NCI-H2196 (cell line): Measurements from ENCODE around the gene SUPT3H.
"Not testable (repeated sequence)": the region's sequence is repeated elsewhere in the genome, so short reads cannot be mapped to it uniquely, and the experiment has no call there.

ENCODE experiments used
- DNase-seq: peaks from one replicate; lab custom pipeline; 2025; ENCODE audit not compliant: unreplicated experiment; lab: John Stamatoyannopoulos, UW

SUPT3H gene

DNA sequence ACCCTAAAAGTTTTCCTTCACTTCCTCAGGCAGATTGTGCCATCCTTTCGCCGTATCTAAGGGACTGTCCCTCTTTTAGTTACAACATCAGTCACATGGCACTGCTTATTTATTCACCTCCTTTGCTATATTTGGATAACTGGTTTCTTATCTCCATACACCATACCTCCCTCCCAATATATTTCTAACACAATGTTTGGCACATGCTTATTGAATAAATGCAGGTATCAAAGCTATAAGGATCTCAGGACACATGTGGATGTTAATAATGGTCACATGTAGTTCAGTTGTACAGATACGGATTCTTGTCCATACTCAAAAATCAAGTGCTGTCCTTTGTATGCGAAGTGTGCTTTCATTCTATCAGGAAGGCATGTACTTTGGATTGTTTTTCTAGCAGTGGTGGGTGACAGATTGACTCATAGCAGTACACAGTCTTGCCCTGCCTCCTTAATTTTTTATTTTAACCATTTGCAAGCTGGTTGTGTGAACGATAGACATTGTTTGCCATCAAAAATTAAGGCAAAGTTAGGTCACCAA lies 456.7 kb downstream of the SUPT3H start:
- DNase-seq: no peak

DNA sequence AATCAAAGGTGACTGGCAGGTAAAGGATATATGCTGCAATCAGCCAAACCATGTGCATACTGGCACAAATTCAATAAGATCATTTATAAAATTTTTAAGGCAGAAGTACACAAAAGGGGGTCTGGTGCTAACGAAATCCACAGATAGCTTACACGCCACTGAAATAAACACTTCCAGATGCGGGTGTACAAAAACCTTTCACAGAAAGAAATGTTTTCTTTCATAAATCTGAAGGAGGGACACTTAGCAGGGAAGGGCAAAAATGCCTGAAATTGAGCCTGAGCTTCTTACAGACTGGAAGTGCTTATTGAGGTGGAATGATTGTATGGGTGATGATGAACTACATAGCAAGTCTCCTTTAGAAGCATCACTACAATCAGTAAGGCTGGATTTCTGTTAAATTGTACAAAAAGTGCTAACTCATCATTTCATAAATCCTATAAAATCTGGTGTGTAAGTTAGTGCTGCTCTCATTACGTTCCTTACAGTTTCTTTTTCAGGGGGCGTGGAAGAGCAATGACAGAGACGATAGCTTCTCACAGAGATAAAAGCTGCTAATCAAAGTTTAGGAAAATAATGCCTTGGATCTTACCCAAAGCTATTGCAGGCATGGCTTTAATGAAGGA lies 458.9 kb downstream of the SUPT3H start:
- no peak for DNase-seq

DNA sequence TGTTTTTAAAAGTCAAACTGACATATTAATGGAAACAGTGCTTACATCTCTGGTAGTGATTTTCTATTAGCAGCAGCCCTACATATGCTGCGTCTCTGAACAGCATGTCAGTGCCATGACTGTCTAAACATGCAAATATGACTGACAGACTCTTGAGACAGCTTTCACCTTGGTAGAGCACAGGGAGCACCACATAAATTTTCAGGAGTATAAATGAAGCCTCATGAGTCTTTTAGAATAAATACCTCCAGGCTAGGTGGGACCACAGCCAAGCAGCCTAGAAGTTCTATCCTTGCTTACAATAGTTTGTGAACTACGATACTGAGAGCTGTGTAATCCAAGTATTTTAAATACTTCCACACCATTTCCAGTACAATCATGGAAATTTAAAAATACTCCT lies 460.3 kb downstream of the SUPT3H start:
- no peak for DNase-seq

DNA sequence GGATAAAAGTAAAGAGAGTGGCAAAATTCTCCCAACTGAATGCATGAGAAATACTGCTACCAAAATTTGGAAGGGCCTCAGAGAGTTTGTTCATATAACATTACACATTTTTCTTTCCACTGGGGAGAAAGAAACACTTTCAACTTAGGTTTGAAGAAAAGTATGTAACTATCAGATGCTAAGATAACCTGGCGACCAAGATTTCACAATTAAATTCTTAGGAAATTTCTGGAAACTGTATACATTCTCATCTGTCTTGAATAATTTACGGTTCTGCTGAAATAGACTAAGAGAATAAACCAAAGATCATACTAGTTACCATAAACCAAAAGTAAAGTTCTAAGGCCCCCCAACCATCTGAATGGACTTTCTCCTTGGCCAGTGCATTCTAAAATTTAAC lies 462.6 kb downstream of the SUPT3H start:
- no peak for DNase-seq

DNA sequence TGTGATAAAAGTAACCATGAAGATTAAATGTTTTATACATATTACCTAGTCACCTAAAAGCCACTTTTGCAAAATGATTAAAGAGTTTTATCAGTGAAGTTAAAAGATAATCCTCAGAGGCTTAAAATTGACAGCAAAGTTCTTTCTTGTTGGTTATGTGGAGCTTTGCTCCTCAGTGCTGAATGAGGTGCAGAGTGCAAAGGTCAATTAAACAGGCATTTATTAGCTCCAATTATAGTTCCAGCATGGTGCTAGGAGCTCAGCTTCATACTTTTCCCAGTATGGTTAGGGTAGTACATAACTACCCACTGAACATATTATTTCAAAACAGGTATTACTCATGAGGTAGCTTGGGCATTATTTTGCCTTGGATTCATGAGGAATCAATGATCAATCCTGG lies 463.6 kb downstream of the SUPT3H start:
- DNase-seq: no peak

DNA sequence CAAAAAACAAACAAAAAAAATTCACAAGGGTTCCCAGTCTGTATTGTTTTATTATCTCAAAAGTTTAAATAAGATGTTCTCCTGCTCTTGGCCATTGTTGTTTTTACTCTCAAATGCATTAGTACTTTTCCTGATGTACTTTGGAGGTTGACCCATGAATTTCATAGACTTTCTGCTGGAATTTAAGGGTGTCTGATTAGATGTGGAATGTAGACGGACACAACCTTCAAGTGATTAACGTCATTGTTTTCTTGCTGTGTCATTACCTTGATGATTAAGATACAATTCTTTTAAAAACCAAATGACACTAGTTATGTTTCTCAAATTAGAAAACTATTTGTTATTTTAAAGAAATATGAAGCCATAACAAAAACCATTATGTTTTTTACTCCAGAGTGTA lies 471.0 kb downstream of the SUPT3H start:
- DNase-seq: no peak

DNA sequence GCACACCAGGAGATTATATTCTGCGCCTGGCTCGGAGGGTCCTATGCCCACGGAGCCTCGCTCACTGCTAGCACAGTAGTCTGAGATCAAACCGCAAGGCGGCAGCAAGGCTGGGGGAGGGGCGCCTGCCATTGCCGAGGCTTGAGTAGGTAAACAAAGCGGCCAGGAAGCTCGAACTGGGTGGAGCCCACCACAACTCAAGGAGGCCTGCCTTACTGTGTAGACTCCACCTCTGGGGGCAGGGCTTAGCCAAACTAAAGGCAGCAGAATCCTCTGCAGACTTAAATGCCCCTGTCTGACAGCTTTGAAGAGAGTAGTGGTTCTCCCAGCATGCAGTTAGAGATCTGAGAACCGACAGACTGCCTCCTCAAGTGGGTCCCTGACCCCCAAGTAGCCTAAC lies 477.4 kb downstream of the SUPT3H start:
- DNase-seq: not testable (repeated sequence)

DNA sequence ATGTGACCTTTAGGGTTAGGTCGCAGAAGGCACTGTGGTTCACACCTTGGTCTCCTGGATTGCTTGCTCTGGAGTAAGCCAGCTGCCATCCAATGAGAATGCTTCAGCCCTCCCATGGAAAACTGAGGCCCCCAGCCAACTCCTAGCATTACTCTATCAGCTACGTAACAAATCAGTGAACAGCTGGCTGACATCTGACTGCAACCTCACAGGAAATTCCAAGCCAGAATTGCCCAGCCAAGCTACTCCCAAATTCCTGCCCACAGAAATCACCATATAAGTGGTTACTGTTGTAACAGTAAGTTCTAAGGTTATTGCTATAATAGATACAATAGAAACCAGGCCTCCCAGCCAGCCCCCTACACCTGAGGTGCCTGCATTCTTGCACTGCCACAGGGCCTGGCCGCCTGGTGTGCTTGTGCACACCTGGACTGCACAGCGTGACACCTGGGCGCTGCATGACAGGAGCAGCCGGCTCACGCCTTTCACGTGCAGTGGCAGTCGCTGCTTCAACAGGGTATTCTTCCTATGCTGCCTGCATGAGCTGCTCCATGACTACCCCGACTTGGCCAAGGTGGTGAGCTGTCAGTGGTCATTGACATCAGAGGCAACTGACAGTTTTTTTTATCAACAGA lies 479.3 kb downstream of the SUPT3H start:
- DNase-seq: no peak

DNA sequence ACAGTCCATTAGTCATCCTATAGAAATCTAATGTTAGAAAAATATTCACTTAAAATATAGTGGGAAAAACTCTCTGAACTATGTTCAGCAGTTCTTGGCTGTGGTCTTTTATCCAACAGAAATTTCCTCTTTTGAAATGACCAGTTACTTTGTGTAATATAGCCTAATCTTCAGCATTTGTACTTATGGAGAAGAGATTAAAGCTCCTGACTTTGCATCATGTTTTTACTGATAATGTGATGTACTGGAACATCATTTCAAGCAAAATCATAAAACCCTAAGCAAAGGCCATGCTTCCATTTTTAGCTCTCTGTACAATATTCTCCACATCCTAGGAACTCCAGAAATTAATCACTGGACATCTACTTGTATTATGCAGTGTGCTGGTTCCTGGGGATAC lies 480.4 kb downstream of the SUPT3H start:
- no peak for DNase-seq

DNA sequence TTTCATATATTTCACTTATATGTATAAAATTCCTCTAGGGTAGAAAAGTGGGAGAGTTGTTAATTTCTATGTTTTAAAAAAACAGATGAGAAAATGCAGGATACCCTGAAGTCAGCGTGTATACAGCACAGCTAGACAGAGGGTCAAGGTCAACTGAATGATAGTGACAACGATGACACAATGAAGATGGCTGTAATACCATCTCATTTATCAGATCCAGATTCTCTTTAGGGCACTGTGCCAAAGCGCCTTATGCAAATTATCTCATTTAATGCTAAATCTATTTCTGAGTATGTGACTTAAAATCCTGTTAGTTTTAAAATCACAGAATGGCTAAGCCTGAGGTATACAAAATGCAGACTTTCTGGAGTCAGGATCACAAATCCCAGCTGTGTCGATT lies 481.0 kb downstream of the SUPT3H start:
- DNase-seq: no peak

DNA sequence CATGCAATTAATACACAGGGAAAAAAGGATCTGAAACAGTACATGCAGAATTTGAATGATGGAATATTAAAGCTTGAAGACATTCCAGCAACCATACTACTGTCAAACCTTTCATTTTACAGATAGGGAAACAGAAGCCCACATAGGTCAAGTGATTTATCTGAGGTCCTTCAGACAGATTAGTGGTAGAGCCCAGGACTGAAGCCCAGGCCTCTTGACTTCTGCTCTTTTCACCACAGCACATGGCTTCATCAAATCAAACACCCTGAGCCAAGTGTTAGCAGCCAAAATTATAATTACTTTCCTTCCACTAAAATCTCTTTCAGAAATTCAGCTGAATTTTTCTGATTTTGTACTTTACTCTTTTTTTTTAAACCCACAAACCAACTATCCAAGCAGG lies 485.2 kb downstream of the SUPT3H start:
- no peak for DNase-seq

DNA sequence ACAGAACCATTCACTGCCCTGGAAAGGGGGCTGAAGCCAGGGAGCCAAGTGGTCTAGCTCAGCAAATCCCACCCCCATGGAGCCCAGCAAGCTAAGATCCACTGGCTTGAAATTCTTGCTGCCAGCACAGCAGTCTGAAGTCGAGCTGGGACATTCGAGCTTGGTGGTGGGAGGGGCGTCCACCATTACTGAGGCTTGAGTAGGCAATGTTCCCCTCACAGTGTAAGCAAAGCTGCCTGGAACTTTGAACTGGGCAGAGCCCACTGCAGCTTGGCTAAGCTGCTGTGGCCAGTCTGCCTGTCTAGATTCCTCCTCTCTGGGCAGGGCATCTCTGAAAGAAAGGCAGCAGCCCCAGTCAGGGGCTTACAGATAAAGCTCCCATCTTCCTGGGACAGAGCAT lies 498.7 kb downstream of the SUPT3H start:
- not testable (repeated sequence) for DNase-seq

DNA sequence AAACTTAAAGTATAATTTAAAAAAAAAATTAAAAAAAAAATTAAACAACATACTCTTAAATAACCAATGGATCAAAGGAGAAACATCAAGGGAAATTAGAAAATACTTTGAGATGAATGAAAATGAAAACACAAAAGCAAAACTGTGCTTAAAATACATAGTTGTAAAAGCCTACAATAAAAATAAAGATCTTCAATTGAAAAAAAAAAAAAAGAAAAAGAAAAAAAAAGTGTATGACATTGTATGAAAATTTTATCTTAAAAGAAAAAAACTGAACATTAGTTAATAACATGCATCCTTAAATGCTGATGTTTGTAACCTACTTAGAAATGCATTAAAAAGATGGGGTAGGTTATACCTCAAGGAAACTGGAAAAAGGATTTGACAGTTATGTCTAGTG lies 501.1 kb downstream of the SUPT3H start:
- not testable (repeated sequence) for DNase-seq

DNA sequence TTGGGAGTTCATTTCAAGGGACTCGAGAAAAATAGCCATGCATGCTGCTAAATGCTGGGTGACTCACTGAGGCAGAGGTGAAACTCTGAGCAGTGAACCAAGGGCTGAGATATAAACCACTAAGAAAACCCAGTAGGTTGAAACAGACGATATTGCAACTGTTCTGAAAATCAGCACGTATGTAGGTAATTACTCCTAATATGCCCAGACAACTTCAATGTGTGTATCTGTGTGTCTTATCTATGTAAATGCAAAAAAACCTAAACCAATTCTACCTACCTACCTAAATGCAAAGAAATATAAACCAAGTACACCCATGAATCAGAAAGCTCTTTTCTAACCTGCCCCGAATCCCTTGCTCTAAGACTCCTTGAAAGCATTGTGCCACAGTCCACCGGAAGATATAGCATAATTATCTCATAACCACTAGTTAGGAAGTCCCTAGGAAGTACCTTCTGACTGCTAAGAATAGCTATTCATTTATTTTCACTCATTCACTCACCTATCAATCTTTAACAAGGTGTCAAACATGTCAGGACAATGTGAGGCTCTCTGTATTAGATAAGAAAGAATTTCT lies 508.3 kb downstream of the SUPT3H start:
- DNase-seq: no peak

DNA sequence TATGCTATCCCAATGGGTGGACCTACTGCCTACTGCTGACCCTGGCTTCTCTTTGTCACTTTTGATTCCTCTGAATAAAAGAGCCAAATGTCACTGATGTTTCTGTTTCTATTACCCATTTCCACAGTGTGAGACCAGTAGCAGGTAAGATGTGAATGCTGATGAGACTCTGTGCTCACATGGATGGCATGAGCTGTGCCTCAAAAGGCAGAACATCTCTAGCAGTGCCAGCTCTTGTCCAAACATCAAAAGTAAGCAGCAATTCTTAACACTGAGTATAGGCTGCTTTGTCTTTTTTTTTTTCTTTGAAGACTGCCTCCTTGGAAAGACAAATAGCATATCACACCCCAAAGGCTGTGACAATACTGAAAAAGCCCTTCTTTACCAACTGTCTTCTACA lies 508.8 kb downstream of the SUPT3H start:
- DNase-seq: no peak

DNA sequence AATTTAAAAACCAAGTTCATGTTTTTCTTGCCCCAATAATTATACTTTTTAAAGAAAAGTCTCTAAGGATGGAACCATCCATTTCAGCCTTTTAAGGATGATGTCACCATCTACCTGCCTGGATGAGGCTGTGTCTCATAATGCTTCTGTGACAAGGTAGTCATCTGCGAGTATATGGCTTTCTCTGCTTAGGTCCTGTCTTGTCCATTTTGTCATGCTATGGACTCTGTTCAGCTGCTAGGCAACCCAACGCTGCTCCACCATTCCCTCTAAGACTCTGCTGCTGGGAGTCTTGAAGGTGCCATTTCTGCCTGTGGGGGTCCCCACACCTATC lies 509.4 kb downstream of the SUPT3H start:
- DNase-seq: no peak

DNA sequence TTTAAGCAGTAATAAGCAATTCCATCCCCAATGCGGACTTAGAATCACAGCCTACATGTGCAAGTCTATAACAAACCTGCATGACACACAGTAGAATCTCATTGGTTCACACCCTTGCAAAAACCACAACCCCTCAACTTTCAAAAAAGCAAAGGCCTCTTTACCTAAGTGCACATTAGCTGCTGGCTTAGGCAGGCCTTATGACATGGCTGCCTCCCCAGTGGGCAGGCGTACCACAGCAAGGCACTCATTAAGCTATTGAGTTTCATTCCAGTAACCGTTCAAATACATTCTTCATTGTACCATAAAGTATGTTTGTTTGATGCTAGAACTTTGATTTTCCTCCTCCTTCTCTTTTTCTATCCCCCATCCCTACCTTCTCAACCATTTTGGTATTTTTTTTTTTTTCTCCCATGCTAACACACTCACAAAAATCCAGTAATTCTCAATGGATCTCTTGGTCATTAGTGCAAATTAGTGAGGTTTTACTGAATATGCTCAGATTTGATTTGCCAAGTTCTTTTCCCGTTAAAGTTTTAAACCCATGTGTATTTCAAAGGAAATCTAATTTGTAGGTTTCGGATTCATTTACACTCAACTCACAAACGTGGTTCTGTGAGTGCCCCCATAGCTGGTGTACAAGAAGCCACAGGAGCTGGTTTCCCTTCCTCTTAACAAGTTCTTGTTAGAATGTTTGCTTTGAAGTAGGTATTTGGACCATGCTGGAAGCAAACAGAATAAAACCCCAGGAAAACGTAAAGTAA lies 510.0 kb downstream of the SUPT3H start:
- DNase-seq: no peak

DNA sequence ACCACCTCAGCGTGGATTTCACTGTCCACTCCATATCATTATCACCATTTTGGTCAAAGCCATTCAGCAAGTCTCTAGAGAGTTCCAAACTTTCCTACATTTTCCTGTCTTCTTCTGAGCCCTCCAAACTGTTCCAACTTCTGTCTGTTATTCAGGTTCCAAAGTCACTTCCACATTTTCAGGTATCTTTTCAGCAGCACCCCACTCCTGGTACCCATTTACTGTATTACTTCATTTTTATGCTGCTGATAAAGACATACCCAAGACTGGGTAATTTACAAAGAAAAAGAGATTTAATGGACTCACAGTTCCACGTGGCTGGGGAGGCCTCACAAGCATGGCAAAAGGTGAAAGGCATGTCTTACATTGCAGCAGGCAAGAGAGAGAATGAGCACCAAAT lies 512.5 kb downstream of the SUPT3H start:
- DNase-seq: not testable (repeated sequence)

DNA sequence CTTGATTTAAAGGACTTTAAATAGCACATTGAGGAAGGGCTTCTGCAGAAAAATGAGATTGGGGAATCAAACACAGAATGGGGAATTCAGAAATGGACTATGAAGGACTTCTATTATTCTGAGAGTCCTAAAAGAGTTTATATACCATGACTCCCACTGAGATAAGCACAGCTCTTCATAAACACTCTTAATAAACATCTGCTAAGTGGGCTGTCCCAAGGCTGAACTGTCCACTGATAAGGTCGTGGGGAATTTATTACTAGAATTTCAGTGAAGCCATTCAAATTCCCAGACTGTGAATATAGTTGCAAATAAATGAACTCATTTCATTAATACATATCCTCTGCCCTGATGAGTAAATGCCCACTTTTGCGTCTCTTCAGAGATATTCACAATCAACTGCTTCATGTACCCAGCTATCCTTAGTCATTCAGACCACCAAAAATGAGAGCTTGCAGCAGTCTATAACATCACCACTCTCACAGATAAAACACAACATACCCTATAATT lies 517.8 kb downstream of the SUPT3H start:
- DNase-seq: no peak

DNA sequence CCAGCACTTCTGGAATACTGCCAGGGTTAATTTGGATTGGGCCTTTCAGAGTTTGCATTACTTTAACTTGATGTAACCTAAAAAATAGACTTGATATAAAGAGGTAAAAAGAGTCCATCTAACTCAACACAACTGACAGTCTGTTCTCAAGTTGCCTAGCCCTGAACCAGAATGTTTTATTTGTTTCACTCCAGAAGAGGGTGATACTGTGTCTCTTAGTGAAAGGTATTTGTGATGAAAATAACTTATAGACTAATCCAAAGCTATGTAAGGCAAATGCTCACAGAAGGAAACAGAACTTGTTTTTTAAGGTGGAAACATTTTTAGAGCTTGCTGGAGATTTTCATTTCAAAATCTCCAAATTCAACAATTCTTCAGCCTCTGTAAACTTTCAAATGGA lies 518.7 kb downstream of the SUPT3H start:
- DNase-seq: no peak

DNA sequence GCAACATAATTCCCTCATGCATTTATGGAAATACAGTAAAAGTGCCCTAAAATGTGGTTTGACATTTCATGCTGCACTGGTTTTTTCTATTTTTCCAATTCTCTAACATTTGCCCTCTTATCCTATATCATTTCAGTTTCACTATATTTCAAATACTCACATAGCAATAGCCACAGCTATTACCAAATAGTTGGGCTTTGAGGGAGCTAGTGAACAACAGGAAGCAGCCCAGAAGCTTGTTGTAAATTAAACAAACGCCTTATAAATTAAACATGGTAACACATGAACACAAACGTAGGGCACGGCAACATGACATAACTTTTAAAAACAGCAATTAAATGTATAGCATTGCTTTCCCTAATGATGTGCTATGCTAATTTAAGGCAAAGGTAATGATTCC lies 521.3 kb downstream of the SUPT3H start:
- no peak for DNase-seq
